IPS DF 6.9 (cell line): Measurements from ENCODE around the gene SLC25A36.

Experiments
- DNase-seq: peaks from one replicate; pipeline ENCODE4 v3.0.0-alpha.2; 2013; ENCODE audit warnings: low read depth, low spot score
- H3K27ac ChIP-seq: one replicate; pipeline ENCODE4 v1.5.1; 2013; ENCODE audit warnings: low read length, control low read depth
- H3K27me3 ChIP-seq: 2 replicates; pipeline ENCODE4 v1.6.1; 2013; ENCODE audit warnings: mild to moderate bottlenecking, low read length; ENCODE audit not compliant: control insufficient read depth, insufficient read depth
- H3K36me3 ChIP-seq: 2 replicates; pipeline ENCODE4 v1.6.1; 2013; ENCODE audit warnings: low read length; ENCODE audit not compliant: control insufficient read depth, insufficient read depth
- H3K4me1 ChIP-seq: 2 replicates; pipeline ENCODE4 v1.6.1; 2013; ENCODE audit warnings: low read length; ENCODE audit not compliant: control insufficient read depth, insufficient read depth
- H3K4me3 ChIP-seq: 2 replicates; pipeline ENCODE4 v1.5.1; 2013; ENCODE audit warnings: mild to moderate bottlenecking, low read length
- H3K9me3 ChIP-seq: 2 replicates; pipeline ENCODE4 v1.6.1; 2013; ENCODE audit warnings: low read length, inconsistent platforms; ENCODE audit not compliant: control insufficient read depth, insufficient read depth
- WGBS: extraction: QIAGEN DNeasy Blood & Tissue Kit; methylation state at CpG from one replicate; pipeline ENCODE4 v1.1.7; 2013; ENCODE audit warnings: mixed read lengths, missing lambda C conversion rate; ENCODE audit not compliant: insufficient read length, insufficient coverage; 5-methylcytosine and 5-hydroxymethylcytosine counted together

SLC25A36 gene

GRCh38 chr3:140911822-140912221 lies 29.8 kb upstream of the SLC25A36 start:
- no CpG with 5 or more reads among the region's 2 CpGs for WGBS
- Histone ChIP-seq H3K4me3 (no peak overlapping the region), H3K9me3 (no peaks in the 10 kb centered on the region), H3K36me3 (no peaks in the 10 kb centered on the region), H3K27me3 (no peaks in the 10 kb centered on the region), H3K27ac (no peak overlapping the region), H3K4me1 (no peaks in the 10 kb centered on the region)
- DNase-seq = no peak

GRCh38 chr3:140913728-140914127 lies 27.9 kb upstream of the SLC25A36 start:
- WGBS = no CpG with 5 or more reads among the region's 5 CpGs
- Histone ChIP-seq H3K4me1 (no peaks in the 10 kb centered on the region), H3K36me3 (no peaks in the 10 kb centered on the region)

GRCh38 chr3:140914384-140914945 lies 27.2 kb upstream of the SLC25A36 start:
- no CpG with 5 or more reads among the region's 4 CpGs for WGBS
- DNase-seq = no peak
- Histone ChIP-seq H3K36me3 (no peaks in the 10 kb centered on the region), H3K9me3 (no peaks in the 10 kb centered on the region), H3K27ac (no peak overlapping the region), H3K27me3 (no peaks in the 10 kb centered on the region), H3K4me3 (no peak overlapping the region), H3K4me1 (no peaks in the 10 kb centered on the region)

More at GRCh38 chr3:140913728-140914127, 27.9 kb upstream of the SLC25A36 start:
- Histone ChIP-seq H3K4me3 (no peak overlapping the region), H3K9me3 (no peaks in the 10 kb centered on the region), H3K27ac (no peak overlapping the region), H3K27me3 (no peaks in the 10 kb centered on the region)
- DNase-seq = no peak

GRCh38 chr3:140916603-140917002 lies 25.0 kb upstream of the SLC25A36 start:
- Histone ChIP-seq H3K27me3 (no peaks in the 10 kb centered on the region), H3K4me3 (no peak overlapping the region), H3K27ac (no peak overlapping the region), H3K4me1 (no peaks in the 10 kb centered on the region), H3K36me3 (no peaks in the 10 kb centered on the region), H3K9me3 (no peaks in the 10 kb centered on the region)
- no peak for DNase-seq

GRCh38 chr3:140917772-140918171 lies 23.9 kb upstream of the SLC25A36 start:
- H3K36me3 ChIP-seq = no peaks in the 10 kb centered on the region
- H3K27ac ChIP-seq = no peak overlapping the region
- DNase-seq = no peak
- H3K27me3 ChIP-seq = no peaks in the 10 kb centered on the region
- H3K4me3 ChIP-seq = no peak overlapping the region
- WGBS = no CpG with 5 or more reads among the region's 5 CpGs
- no peaks in the 10 kb centered on the region for H3K4me1 ChIP-seq
- no peaks in the 10 kb centered on the region for H3K9me3 ChIP-seq

- Histone ChIP-seq H3K4me3 (no peak overlapping the region), H3K36me3 (no peaks in the 10 kb centered on the region), H3K27ac (no peak overlapping the region), H3K4me1 (no peaks in the 10 kb centered on the region), H3K27me3 (no peaks in the 10 kb centered on the region), H3K9me3 (no peaks in the 10 kb centered on the region)
- DNase-seq = no peak
- no CpG with 5 or more reads among the region's 2 CpGs for WGBS
These were observed 21.6 kb upstream of the SLC25A36 start for GRCh38 chr3:140920029-140920428.

GRCh38 chr3:140922634-140923033 lies 19.0 kb upstream of the SLC25A36 start:
- Histone ChIP-seq H3K4me3 (no peak overlapping the region), H3K27ac (no peak overlapping the region), H3K27me3 (no peaks in the 10 kb centered on the region), H3K36me3 (no peaks in the 10 kb centered on the region), H3K9me3 (no peaks in the 10 kb centered on the region), H3K4me1 (no peaks in the 10 kb centered on the region)
- WGBS = no CpG with 5 or more reads among the region's 1 CpG
- DNase-seq = no peak

GRCh38 chr3:140924097-140924873 lies 17.4 kb upstream of the SLC25A36 start:
- no peak overlapping the region for H3K27ac ChIP-seq
- WGBS = no CpG with 5 or more reads among the region's 6 CpGs
- DNase-seq = no peak

GRCh38 chr3:140927279-140928069 lies 14.2 kb upstream of the SLC25A36 start:
- no peak for DNase-seq
- no peaks in the 10 kb centered on the region for H3K27me3 ChIP-seq
- no CpG with 5 or more reads among the region's 3 CpGs for WGBS
- no peaks in the 10 kb centered on the region for H3K9me3 ChIP-seq
- no peaks in the 10 kb centered on the region for H3K4me1 ChIP-seq
- H3K36me3 ChIP-seq = no peaks in the 10 kb centered on the region
- no peak overlapping the region for H3K27ac ChIP-seq
- no peak overlapping the region for H3K4me3 ChIP-seq

More at GRCh38 chr3:140924097-140924873, 17.4 kb upstream of the SLC25A36 start:
- H3K4me1 ChIP-seq = no peaks in the 10 kb centered on the region
- H3K9me3 ChIP-seq = no peaks in the 10 kb centered on the region
- H3K36me3 ChIP-seq = no peaks in the 10 kb centered on the region
- no peak overlapping the region for H3K4me3 ChIP-seq
- H3K27me3 ChIP-seq = no peaks in the 10 kb centered on the region

- no peak overlapping the region for H3K27ac ChIP-seq
- no peaks in the 10 kb centered on the region for H3K27me3 ChIP-seq
- WGBS = no CpG with 5 or more reads among the region's 1 CpG
- no peak for DNase-seq
- H3K9me3 ChIP-seq = no peaks in the 10 kb centered on the region
- no peaks in the 10 kb centered on the region for H3K36me3 ChIP-seq
- no peak overlapping the region for H3K4me3 ChIP-seq
- H3K4me1 ChIP-seq = no peaks in the 10 kb centered on the region
These were observed 12.2 kb upstream of the SLC25A36 start for GRCh38 chr3:140929446-140929845.
